MG63 (cell line): ENCODE measurements around the gene LFNG. TPM values are rescaled to one million over a fixed set of nuclear protein-coding genes. Genes with fewer than 3 reads are reported as not detected.
A peak's percentile ranks its signal among the peaks of the same experiment; 100 is the strongest.

Experiments
- DNase-seq: peaks from one replicate; pipeline ENCODE4 v3.0.0-alpha.2; 2020
- H3K27me3 ChIP-seq: fragments of 250-450 bp; sonication (Bioruptor Pico); 2 replicates; pipeline ENCODE4 v1.5.1; 2020; ENCODE audit warnings: mild to moderate bottlenecking, moderate library complexity
- H3K36me3 ChIP-seq: fragments of 250-450 bp; sonication (Bioruptor Pico); 2 replicates; pipeline ENCODE4 v1.5.1; 2020; ENCODE audit warnings: mild to moderate bottlenecking, moderate library complexity
- H3K4me3 ChIP-seq: fragments of 250-450 bp; sonication (Bioruptor Pico); 2 replicates; pipeline ENCODE4 v1.5.1; 2020; ENCODE audit warnings: mild to moderate bottlenecking, moderate library complexity
- H3K9me3 ChIP-seq: fragments of 250-450 bp; sonication (Bioruptor Pico); 2 replicates; pipeline ENCODE4 v1.5.1; 2020; ENCODE audit warnings: mild to moderate bottlenecking, moderate library complexity
- total RNA-seq: library from RNA; depleted of rRNA; stranded (reverse); fragments of >200 nt; shearing (Covaris generic); gene quantifications from 2 replicates; pipeline ENCODE4 v1.2.3, GENCODE V29; 2014; ENCODE audit warnings: low replicate concordance

Gene LFNG
- total RNA-seq, 1 experiment from 2014 or later, result 2.9 TPM

GRCh38 chr7:2508327-2509215 lies 11.0 kb upstream of the LFNG start:
- Histone ChIP-seq H3K27me3 (no peaks in the 10 kb centered on the region), H3K9me3 (no peaks in the 10 kb centered on the region), H3K4me3 (no peak overlapping the region), H3K36me3 (no peaks in the 10 kb centered on the region)
- no peak for DNase-seq

- H3K9me3 ChIP-seq, result no peaks in the 10 kb centered on the region
- DNase-seq, result no peak
- H3K4me3 ChIP-seq, result no peak overlapping the region
- H3K27me3 ChIP-seq, result no peaks in the 10 kb centered on the region
- no peaks in the 10 kb centered on the region for H3K36me3 ChIP-seq
Measured at GRCh38 chr7:2509298-2509906, 10.2 kb upstream of the LFNG start.

DNA sequence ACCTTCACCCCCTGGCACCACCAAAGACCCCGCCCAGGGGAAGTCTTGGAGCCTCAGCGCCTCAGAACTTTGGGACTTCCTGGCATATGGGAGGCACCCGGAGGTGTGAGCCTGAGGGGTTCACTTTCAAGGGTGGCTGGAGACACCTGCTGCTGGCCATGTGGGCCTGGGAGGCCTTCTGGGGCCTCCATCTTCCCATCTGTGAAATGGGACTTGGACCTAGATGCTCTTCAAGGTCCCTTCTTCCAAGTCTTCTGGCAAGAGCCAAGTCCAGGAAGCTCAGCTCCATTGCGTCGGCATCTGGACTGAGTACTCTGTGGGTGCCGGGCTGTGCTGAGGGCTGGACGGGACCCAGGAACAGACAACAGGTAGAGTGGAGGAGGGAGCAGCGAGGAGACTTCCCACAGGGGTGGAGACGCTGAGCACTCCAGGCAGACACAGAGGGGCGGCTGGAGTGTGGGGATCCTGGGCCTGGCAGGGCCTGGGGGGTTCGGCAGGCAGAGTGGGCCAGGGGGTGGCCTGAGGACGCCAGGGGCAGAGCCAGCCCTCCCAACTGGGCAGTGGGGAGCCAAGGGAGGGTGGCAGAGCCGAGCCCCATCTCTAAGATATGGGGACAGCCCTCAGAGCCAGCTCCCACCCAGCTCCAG lies 9.3 kb upstream of the LFNG start:
- H3K9me3 ChIP-seq, result no peaks in the 10 kb centered on the region
- H3K36me3 ChIP-seq, result no peaks in the 10 kb centered on the region
- no peaks in the 10 kb centered on the region for H3K27me3 ChIP-seq
- no peak overlapping the region for H3K4me3 ChIP-seq
- no peak for DNase-seq

DNA sequence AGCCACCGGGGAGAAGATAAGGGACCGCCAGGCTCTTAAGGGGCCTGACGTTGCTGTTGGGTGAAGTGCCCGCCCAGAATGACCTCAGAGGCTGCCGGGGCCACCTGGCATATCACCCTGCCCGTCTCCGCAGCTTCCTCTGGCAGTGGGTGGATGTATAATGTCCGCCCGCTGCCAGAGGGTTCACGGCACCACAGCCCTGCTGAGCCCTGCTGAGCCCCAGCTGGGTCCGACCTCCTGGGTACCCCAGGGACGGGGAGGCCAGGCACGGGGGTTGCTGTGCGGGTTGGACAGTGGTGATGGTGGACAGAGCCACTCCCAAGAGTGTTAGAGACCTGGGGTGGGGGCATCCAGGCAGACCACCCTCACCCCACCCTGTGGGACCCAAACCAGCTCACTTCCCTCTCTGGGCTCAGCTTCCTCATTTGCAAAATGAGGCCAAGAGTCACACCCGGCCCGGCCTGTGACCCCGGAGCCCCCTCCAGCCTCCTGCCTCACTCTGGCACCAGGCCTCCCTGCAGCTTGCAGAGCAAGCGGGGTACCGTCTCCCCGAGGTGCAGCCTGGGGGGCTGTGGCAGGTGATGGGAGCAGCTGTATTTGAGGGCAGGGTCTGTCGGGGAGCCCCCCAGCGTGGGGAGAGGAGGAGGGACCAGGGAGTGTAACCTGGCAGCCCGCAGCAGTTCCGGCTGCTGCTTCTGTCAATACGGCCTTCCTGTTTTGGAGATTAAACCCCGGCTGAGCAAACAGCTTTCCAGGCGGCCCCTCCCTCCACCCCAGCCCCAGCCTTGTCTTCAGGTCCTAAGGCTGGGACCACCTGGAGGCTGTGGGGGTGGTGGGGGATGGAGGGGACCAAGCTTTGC lies 8.4 kb upstream of the LFNG start:
- DNase-seq, result no peak
- H3K27me3 ChIP-seq, result no peaks in the 10 kb centered on the region
- no peak overlapping the region for H3K4me3 ChIP-seq

DNA sequence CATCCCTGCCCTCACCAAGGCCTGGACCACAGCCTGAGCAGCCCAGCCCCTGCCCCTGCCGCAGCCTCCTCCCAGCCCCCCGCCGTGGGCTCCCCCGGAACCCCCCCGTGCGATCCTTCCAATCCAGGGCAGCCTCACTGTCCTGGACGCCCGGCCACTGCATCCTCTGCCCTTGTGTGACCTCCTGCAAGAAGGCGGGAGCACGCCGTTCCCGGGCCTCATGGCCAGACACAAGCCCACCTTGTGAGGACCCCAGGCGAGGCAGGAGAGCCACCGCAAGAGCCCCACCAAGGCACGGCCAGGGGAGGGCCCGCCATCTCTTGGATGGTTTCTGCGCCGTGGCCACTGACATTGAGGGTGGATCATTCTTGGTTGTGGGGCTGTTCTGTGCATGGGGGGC lies 7.8 kb upstream of the LFNG start:
- Histone ChIP-seq H3K9me3 (no peaks in the 10 kb centered on the region), H3K4me3 (no peak overlapping the region), H3K36me3 (no peaks in the 10 kb centered on the region), H3K27me3 (no peaks in the 10 kb centered on the region)
- DNase-seq, result no peak

More for the DNA sequence above, 8.4 kb upstream of the LFNG start:
- Histone ChIP-seq H3K9me3 (no peaks in the 10 kb centered on the region), H3K36me3 (no peaks in the 10 kb centered on the region)

DNA sequence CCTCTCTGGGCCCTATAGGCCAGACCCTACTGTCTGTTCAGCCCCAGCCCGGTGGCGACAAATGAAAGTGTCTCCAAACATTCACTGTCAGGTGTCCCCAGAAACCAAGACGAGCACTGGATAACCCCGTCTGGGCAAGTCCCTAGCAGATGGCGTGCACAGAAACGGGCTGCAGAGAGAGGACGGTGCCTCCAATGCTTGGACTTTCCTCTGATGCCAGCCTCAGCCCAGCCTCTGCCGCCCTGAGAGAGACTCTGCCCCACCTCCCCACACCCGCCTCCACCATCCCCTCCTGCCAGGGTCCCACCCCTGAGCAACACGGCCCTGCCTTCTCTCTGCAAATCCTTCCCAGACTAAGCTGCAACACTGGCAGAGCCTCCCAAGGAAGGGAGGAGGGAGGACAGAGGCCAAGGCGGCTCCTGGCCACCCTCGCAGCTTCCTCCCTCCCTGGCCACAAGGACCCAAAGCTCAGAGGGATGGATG lies 7.4 kb upstream of the LFNG start:
- H3K27me3 ChIP-seq, result no peaks in the 10 kb centered on the region
- no peaks in the 10 kb centered on the region for H3K9me3 ChIP-seq
- no peak overlapping the region for H3K4me3 ChIP-seq
- H3K36me3 ChIP-seq, result no peaks in the 10 kb centered on the region
- peak; percentile 38 for DNase-seq

DNA sequence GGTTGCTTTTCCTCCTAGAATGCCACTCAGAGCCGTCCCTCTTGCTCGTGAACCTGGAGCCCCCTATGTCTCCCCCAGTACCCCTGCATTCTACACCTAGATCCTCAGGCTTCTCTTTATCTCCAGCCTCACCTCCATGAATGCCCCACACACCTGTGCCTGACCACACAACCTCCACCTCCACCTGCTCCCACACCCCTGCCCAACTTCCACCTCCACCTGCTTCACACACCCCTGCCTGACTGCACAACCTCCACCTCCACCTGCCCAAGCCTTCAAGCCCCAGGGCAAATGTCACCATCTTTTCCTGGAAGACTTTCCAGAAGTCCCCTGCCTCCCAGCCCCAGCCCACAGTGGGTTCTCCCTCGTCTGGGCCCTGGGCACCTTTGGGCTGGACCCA lies 6.9 kb upstream of the LFNG start:
- no peak for DNase-seq
- Histone ChIP-seq H3K4me3 (no peak overlapping the region), H3K9me3 (no peaks in the 10 kb centered on the region)

GRCh38 chr7:2513702-2514101 lies 5.9 kb upstream of the LFNG start:
- Histone ChIP-seq H3K4me3 (no peak overlapping the region), H3K9me3 (no peaks in the 10 kb centered on the region), H3K27me3 (no peaks in the 10 kb centered on the region), H3K36me3 (no peaks in the 10 kb centered on the region)
- no peak for DNase-seq

More for the DNA sequence above, 6.9 kb upstream of the LFNG start:
- Histone ChIP-seq H3K36me3 (no peaks in the 10 kb centered on the region), H3K27me3 (no peaks in the 10 kb centered on the region)

- H3K9me3 ChIP-seq, result no peaks in the 10 kb centered on the region
- DNase-seq, result no peak
- no peak overlapping the region for H3K4me3 ChIP-seq
- no peaks in the 10 kb centered on the region for H3K36me3 ChIP-seq
- no peaks in the 10 kb centered on the region for H3K27me3 ChIP-seq
Measured at GRCh38 chr7:2514473-2515423, 4.8 kb upstream of the LFNG start.

GRCh38 chr7:2515424-2516193 lies 4.0 kb upstream of the LFNG start:
- Histone ChIP-seq H3K9me3 (no peaks in the 10 kb centered on the region), H3K36me3 (no peaks in the 10 kb centered on the region), H3K4me3 (no peak overlapping the region), H3K27me3 (no peaks in the 10 kb centered on the region)
- DNase-seq, result peak; percentile 25

DNA sequence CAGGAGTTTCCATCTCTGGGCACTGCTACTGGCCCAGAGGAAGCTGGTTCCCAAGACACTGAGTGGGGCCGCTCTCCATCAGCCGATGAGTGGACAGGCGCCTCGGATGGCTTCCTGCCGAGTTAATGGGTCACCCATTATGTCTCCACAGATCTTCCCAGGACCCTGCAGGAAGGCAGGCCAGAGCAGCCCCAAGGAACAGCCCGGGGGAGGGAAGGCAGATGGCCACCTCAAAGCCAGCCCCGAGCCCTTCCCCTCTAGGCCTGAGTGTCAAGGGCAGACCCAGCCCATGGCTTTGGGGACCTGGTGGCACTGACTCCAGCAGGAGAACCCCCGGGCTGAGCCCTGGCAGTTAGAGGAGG lies 3.4 kb upstream of the LFNG start:
- Histone ChIP-seq H3K4me3 (no peak overlapping the region), H3K36me3 (no peaks in the 10 kb centered on the region), H3K27me3 (no peaks in the 10 kb centered on the region), H3K9me3 (no peaks in the 10 kb centered on the region)
- peak; percentile 23 for DNase-seq

DNA sequence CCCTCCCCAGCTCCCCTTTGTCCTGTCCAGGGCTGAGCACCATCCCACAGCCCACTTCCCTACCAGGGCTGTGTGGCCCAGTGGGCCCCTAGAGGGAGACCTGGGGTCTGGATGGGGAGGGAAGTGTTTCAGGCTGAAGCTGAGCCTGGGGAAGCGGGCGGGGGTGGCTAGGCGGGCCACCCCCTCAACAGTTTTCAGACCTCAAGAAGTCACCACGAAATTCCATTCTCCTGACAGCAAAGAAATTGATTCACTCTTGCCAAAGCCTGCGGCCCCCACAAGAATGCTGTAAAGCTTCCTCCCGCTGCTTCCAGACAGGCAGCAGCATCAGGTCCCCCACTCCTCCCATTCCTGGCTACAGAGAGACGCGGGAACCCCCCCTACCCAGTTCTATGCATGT lies 2.5 kb upstream of the LFNG start:
- Histone ChIP-seq H3K36me3 (no peaks in the 10 kb centered on the region), H3K9me3 (no peaks in the 10 kb centered on the region), H3K4me3 (no peak overlapping the region), H3K27me3 (no peaks in the 10 kb centered on the region)
- peak; percentile 75 for DNase-seq

DNA sequence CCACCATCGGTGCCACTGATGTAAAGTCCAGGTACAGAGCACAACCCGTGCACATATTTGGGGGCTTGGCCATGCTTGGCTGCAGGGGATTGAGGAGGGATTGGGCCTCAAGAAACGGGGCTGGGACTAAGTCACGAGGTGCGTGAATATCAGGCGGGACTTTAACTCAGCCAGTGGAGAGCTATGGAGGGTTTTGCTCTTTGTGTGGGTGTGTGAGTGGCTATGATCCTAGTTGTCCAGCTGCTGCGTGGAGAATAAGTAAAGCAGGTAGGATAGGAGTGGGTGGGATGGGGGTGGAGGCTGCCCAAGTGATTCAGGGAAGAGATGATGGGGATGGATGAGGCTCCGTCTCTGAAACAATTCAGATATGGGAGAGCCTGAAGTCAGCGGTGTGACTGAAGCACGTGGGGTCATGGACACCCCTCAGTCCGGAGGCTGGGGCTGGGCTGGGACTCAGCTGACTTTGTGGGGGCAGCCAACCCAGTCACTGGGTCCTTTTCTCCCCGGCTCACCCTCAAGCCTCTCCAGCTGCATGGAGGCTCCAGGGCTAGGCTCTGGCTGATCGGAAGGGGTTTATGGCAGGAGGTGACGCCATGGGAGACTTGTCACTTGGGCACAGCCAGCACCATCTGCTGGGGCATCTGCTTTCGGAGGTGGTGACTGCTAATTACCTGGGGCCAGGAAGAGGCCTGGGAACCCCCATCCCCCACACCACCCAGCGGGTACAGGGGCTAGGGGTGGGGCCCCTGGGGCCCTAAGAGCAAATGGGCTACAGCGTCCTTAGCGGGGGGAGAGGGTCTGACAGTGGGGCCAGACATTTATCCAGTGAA lies 1.7 kb upstream of the LFNG start:
- H3K36me3 ChIP-seq, result no peaks in the 10 kb centered on the region
- no peak for DNase-seq
- no peaks in the 10 kb centered on the region for H3K9me3 ChIP-seq
- no peaks in the 10 kb centered on the region for H3K27me3 ChIP-seq
- H3K4me3 ChIP-seq, result no peak overlapping the region

DNA sequence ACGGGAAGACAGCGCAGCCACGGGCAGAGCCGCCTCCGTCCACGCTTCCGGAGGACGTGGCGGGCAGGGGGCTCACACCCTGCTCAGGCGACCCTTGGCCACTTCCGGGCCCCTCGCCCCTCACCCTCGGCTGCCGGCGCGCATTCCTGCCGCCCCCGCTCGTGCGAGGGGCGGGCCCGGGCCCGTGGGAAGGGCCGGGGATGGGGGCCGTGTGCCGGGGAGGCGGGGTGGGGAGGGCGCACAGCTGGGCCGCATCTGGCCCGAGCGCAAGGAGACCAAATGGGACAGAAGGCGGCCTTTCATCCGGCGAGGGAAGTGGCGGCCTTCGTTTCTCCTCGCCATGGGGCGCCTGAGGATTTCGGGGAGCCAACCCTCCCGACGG lies 846 bp upstream of the LFNG start:
- DNase-seq, result no peak
- Histone ChIP-seq H3K4me3 (peak overlapping the region; percentile 41; the same call in 1 of the 2 replicates), H3K9me3 (no peaks in the 10 kb centered on the region), H3K36me3 (no peaks in the 10 kb centered on the region), H3K27me3 (no peaks in the 10 kb centered on the region)
